Activated CD4-positive, alpha-beta memory T cell treated with anti-CD3 and anti-CD28 coated beads for 36 hours (primary cell): Measurements from ENCODE around the gene ZNF559. TPM values are rescaled to one million over a fixed set of nuclear protein-coding genes. Genes with fewer than 3 reads are reported as not detected.

Experiments
- CTCF ChIA-PET: fragments of 350-600 bp; sonication (Branson Sonifier 250); formaldehyde crosslinking; loops from one replicate; lab custom pipeline; 2021; ENCODE audit warnings: antibody characterized with exemption, inconsistent platforms; lab: Charles Lee
- POLR2A ChIA-PET: fragments of 350-600 bp; sonication (Branson Sonifier 250); formaldehyde crosslinking; loops from one replicate; lab custom pipeline; 2021; ENCODE audit warnings: antibody characterized with exemption; lab: Charles Lee
- DNase-seq: peaks from one replicate; pipeline ENCODE4 v3.0.0-alpha.2; 2020
- H3K27ac Mint-ChIP-seq: one replicate; pipeline ENCODE4 v1.8.0; 2021; ENCODE audit warnings: mixed read lengths
- H3K27me3 Mint-ChIP-seq: one replicate; pipeline ENCODE4 v1.8.0; 2021; ENCODE audit warnings: mixed read lengths
- H3K36me3 Mint-ChIP-seq: one replicate; pipeline ENCODE4 v1.8.0; 2021; ENCODE audit warnings: mixed read lengths
- H3K4me1 Mint-ChIP-seq: one replicate; pipeline ENCODE4 v1.8.0; 2021; ENCODE audit warnings: low read depth, mixed read lengths
- H3K4me3 Mint-ChIP-seq: one replicate; pipeline ENCODE4 v1.8.0; 2021; ENCODE audit warnings: mild to moderate bottlenecking, mixed read lengths
- H3K9me3 Mint-ChIP-seq: one replicate; pipeline ENCODE4 v1.8.0; 2021; ENCODE audit warnings: mixed read lengths
- intact Hi-C: fragments of 100-400 bp; cut with micrococcal nuclease; formaldehyde crosslinking; loops from one replicate; pipeline ENCODE4 v1.15.1; 2023
- total RNA-seq, 2 experiments: library from RNA; stranded (reverse); gene quantifications; one replicate each; pipeline ENCODE4 v1.2.3, GENCODE V29; 2021

Gene ZNF559
- total RNA-seq, 2 experiments from 2014 or later, result 8.0 to 9.4 TPM

DNA sequence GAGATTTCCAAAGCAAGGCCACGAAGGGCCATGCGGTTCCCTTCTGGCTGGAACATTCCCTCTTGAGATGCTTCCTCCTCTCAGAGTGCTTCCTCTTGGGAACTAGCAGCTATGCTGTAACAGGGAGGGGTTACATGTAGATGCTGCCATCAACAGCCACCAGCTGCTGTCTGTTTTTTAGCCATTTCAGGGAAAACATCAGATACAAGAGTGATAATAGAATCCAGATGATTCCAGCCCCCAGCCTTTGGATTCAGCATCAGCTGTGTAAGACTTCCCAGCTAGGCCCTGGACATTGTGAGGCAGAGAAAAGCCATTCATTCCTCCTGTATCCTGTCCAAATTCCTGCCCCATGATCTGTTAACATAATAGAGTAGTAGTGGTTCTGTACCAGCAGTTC lies 30.7 kb downstream of the ZNF559 start:
- ChIA-PET CTCF (no interaction called here), POLR2A (no interaction called here)
- H3K27me3 Mint-ChIP-seq, result no peaks in the 10 kb centered on the region
- H3K4me3 Mint-ChIP-seq, result no peak overlapping the region
- peaks cover 49% of the 10 kb centered on the region for H3K36me3 Mint-ChIP-seq
- intact Hi-C loops, result no loop called here
- H3K9me3 Mint-ChIP-seq, result peaks cover 61% of the 10 kb centered on the region
- H3K27ac Mint-ChIP-seq, result no peak overlapping the region
- no peak for DNase-seq
- H3K4me1 Mint-ChIP-seq, result no peaks in the 10 kb centered on the region

DNA sequence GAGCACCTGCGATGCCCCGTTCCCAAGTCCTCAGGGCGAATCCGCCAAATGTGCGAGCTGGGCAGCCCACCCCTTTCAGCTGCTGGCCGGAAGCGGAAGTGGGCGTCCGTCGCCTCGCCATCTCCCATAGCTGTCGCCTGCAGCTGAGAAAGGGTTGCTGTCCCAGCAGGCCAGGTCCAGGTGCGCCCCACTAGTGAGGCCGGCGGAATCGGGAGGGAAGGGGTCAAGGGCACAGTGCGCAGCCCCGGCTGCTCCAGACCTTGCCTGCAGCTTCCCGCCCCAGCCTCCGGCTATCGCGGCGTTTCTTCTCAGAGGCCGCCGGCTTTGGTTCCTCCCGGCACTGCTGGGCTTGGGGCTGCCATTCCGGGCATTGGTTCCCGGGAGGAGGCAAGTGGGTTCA lies 38.9 kb downstream of the ZNF559 start, which contains the start of gene ZNF177:
TSS of gene ZNF177 (plus strand) at position 109 of the 400 bp plus-strand sequence. CDS start 15,299 bp downstream, outside the sequence.
- no peak for DNase-seq
- intact Hi-C loops, result no loop called here
- ChIA-PET POLR2A (no interaction called here), CTCF (no interaction called here)
- no peak within 1 kb of the TSS for H3K27ac Mint-ChIP-seq
- no peaks in the 10 kb centered on the region for H3K4me1 Mint-ChIP-seq
- H3K36me3 Mint-ChIP-seq, result peaks cover 53% of the 10 kb centered on the region
- peaks cover 8% of the 10 kb centered on the region for H3K27me3 Mint-ChIP-seq
- no peak within 1 kb of the TSS for H3K4me3 Mint-ChIP-seq
- H3K9me3 Mint-ChIP-seq, result peaks cover 66% of the 10 kb centered on the region

- no peaks in the 10 kb centered on the region for H3K4me1 Mint-ChIP-seq
- ChIA-PET POLR2A (no interaction called here), CTCF (interaction anchor here (1.2 kb wide), 1 partner anchor 19 kb away, joined by 4 read pairs; no protein-coding TSS in a partner anchor)
- H3K9me3 Mint-ChIP-seq, result peaks cover 82% of the 10 kb centered on the region
- H3K36me3 Mint-ChIP-seq, result peaks cover 43% of the 10 kb centered on the region
- H3K27me3 Mint-ChIP-seq, result no peaks in the 10 kb centered on the region
- no peak overlapping the region for H3K4me3 Mint-ChIP-seq
- intact Hi-C loops, result no loop called here
- no peak overlapping the region for H3K27ac Mint-ChIP-seq
- DNase-seq, result no peak
Observed at GRCh38 chr19:9370738-9371619, 47.0 kb downstream of the ZNF559 start.

DNA sequence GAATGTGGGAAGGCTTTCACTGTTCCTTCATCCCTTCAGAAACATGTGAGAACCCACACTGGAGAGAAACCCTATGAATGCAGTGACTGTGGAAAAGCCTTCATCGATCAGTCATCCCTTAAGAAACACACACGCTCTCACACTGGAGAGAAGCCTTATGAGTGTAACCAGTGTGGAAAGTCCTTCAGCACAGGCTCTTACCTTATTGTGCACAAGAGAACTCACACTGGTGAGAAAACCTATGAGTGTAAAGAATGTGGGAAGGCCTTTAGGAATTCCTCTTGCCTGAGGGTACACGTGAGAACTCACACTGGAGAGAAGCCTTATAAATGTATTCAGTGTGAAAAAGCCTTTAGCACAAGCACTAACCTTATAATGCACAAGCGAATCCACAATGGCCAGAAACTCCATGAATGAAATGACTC lies 57.4 kb downstream of the ZNF559 start:
- intact Hi-C loops, result no loop called here
- DNase-seq, result no peak
- Mint-ChIP-seq H3K27ac (no peak overlapping the region), H3K27me3 (no peaks in the 10 kb centered on the region), H3K9me3 (peaks cover 86% of the 10 kb centered on the region), H3K36me3 (peaks cover 81% of the 10 kb centered on the region), H3K4me1 (no peaks in the 10 kb centered on the region), H3K4me3 (no peak overlapping the region)
- ChIA-PET CTCF (no interaction called here), POLR2A (no interaction called here)

Other genes starting within 250 kb of the ZNF559 start
- gene OR1M1, start 237.1 kb upstream of the ZNF559 start, total RNA-seq, result not detected
- gene OR7G2, start 216.7 kb upstream of the ZNF559 start, total RNA-seq, result not detected
- not detected for gene OR7G1, start 208.4 kb upstream of the ZNF559 start, total RNA-seq
- not detected for gene OR7G3, start 197.2 kb upstream of the ZNF559 start, total RNA-seq
- gene ZNF317, start 183.8 kb upstream of the ZNF559 start, total RNA-seq, result 10 to 100 TPM; 31.8 to 31.9 TPM
- under 1 TPM in 1 of 2 experiments, not detected in 1; 0.17 TPM for gene OR7D2, start 145.2 kb upstream of the ZNF559 start, total RNA-seq
- gene OR7D4, start 104.6 kb upstream of the ZNF559 start, total RNA-seq, result not detected
- gene OR7E24, start 73.2 kb upstream of the ZNF559 start, total RNA-seq, result not detected
- gene ZNF699, start 14.3 kb upstream of the ZNF559 start, total RNA-seq, result 1 to 10 TPM; 5.8 to 6.8 TPM
- gene ZNF177, start 38.8 kb downstream of the ZNF559 start, total RNA-seq, result under 1 TPM; 0.43 to 0.46 TPM
- 10 to 100 TPM; 20.0 to 23.4 TPM for gene ZNF266, start 111.4 kb downstream of the ZNF559 start, total RNA-seq
- not detected for gene ZNF560, start 174.4 kb downstream of the ZNF559 start, total RNA-seq
- 10 to 100 TPM; 11.4 to 12.5 TPM for gene ZNF426, start 214.5 kb downstream of the ZNF559 start, total RNA-seq